Tibial artery (tissue), 4 donors: ENCODE results near the gene POLR3E.
"Not testable (repeated sequence)": the region's sequence is repeated elsewhere in the genome, so short reads cannot be mapped to it uniquely, and the experiment has no call there.

ENCODE experiments used
- DNase-seq, 2 donors: peaks; one replicate each; pipeline ENCODE4 v3.0.0-alpha.2; 2019
- H3K27ac ChIP-seq, 2 donors: fragments of 200-600 bp; sonication (generic) in 1 of 2; 1 replicate in 1 of 2; 2 replicates in 1 of 2; pipeline ENCODE4 v1.5.1; 2018 to 2019; ENCODE audit warnings: mild to moderate bottlenecking in 1 of 2
- H3K27me3 ChIP-seq, 2 donors: fragments of 200-600 bp; sonication (generic) in 1 of 2; one replicate each; pipeline versions ENCODE4 v1.5.1 to v1.6.0; 2016 to 2019
- H3K36me3 ChIP-seq, 3 donors: fragments of 200-600 bp; sonication (generic) in 2 of 3; one replicate each; pipeline ENCODE4 v1.5.1; 2016 to 2019; ENCODE audit warnings: mild to moderate bottlenecking in 2 of 3
- H3K4me1 ChIP-seq, 4 donors: fragments of 200-600 bp; sonication (generic) in 2 of 4; 1 replicate in 3 of 4; 2 replicates in 1 of 4; pipeline ENCODE4 v1.5.1; 2016 to 2019
- H3K4me3 ChIP-seq, 2 donors: fragments of 200-600 bp; sonication (generic) in 1 of 2; 1 replicate in 1 of 2; 2 replicates in 1 of 2; pipeline ENCODE4 v1.5.1; 2018 to 2019; ENCODE audit warnings: mild to moderate bottlenecking in 2 of 2
- H3K9me3 ChIP-seq, 3 donors: fragments of 200-600 bp; sonication (generic) in 1 of 3; one replicate each; pipeline ENCODE4 v1.5.1; 2016 to 2019
- intact Hi-C: fragments of 100-400 bp; cut with DNase I; formaldehyde crosslinking; loops from one replicate; pipeline ENCODE4 v1.15.0; 2023; ENCODE audit warnings: low total_unique reads
- TF ChIP-seq, protein P1 (sequence below), 2 experiments: fragments of 200-600 bp in 1 of 2; fragments of 450-650 bp in 1 of 2; IDR thresholded peaks; one replicate each; pipeline ENCODE4 v1.5.1; 2017 to 2019; ENCODE audit warnings: antibody characterized with exemption in 2 of 2, mild to moderate bottlenecking in 1 of 2, moderate library complexity in 1 of 2

Gene POLR3E

DNA sequence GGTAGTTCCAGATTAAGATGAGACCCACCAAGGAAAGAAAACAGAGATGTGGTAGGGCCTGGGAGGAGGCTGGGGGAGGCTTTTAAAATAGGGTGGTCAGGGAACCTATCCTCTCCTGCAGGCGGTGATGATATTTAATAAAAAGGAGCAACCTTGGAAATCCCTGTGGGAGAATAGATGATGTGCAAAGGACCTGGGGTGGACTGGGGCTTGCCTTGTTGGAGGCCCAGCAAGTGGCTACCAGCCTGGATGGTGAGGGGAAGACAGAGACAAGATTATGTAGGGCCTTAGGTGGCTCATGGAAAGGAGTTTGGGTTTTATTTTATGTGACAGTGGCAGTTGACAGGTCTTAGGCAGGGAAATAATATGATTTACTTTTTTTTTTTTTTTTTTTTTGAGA is 1.8 kb downstream of the POLR3E start:
- TF ChIP-seq, protein P1, sequence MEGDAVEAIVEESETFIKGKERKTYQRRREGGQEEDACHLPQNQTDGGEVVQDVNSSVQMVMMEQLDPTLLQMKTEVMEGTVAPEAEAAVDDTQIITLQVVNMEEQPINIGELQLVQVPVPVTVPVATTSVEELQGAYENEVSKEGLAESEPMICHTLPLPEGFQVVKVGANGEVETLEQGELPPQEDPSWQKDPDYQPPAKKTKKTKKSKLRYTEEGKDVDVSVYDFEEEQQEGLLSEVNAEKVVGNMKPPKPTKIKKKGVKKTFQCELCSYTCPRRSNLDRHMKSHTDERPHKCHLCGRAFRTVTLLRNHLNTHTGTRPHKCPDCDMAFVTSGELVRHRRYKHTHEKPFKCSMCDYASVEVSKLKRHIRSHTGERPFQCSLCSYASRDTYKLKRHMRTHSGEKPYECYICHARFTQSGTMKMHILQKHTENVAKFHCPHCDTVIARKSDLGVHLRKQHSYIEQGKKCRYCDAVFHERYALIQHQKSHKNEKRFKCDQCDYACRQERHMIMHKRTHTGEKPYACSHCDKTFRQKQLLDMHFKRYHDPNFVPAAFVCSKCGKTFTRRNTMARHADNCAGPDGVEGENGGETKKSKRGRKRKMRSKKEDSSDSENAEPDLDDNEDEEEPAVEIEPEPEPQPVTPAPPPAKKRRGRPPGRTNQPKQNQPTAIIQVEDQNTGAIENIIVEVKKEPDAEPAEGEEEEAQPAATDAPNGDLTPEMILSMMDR (IDR thresholded peaks at IDR 0.05): no peak
- Histone ChIP-seq H3K9me3 (no peaks in the 10 kb centered on the region), H3K36me3 (peaks cover 9 to 20% (median 10%) of the 10 kb centered on the region in 3 donors), H3K4me3 (peak overlapping the region in 1 of 2 donors; percentile 91), H3K4me1 (peaks cover 0 to 27% (median 16%) of the 10 kb centered on the region in 4 donors), H3K27me3 (no peaks in the 10 kb centered on the region), H3K27ac (peak overlapping the region in 1 of 2 donors; percentile 89)
- no peak for DNase-seq
- intact Hi-C loops: loop anchor here (2.0 to 10.0 kb wide), 2 partner anchors 64 to 100 kb away; no protein-coding TSS in a partner anchor

GRCh38 chr16:22300427-22301071 is 3.3 kb downstream of the POLR3E start:
- intact Hi-C loops: loop anchor here (5.0 kb wide), 1 partner anchor 293 kb away; the partner anchor contains the start of gene MOSMO
- Histone ChIP-seq H3K9me3 (no peaks in the 10 kb centered on the region), H3K27me3 (no peaks in the 10 kb centered on the region), H3K27ac (no peak overlapping the region), H3K36me3 (peaks cover 11 to 36% (median 24%) of the 10 kb centered on the region in 3 donors), H3K4me1 (peaks cover 0 to 27% (median 16%) of the 10 kb centered on the region in 4 donors), H3K4me3 (no peak overlapping the region)
- TF ChIP-seq, protein P1 (IDR thresholded peaks at IDR 0.05): peak; percentile 14 to 41
- DNase-seq: no peak

- H3K4me1 ChIP-seq: peaks cover 0 to 24% (median 14%) of the 10 kb centered on the region in 4 donors
- peaks cover 11 to 44% (median 32%) of the 10 kb centered on the region in 3 donors for H3K36me3 ChIP-seq
- intact Hi-C loops: loop anchor here (5.0 kb wide), 1 partner anchor 294 kb away; the partner anchor contains the start of gene MOSMO
- not testable (repeated sequence) for H3K9me3 ChIP-seq, H3K27ac ChIP-seq, DNase-seq, H3K27me3 ChIP-seq, H3K4me3 ChIP-seq
Observed at GRCh38 chr16:22301423-22301822, 4.2 kb downstream of the POLR3E start.

DNA sequence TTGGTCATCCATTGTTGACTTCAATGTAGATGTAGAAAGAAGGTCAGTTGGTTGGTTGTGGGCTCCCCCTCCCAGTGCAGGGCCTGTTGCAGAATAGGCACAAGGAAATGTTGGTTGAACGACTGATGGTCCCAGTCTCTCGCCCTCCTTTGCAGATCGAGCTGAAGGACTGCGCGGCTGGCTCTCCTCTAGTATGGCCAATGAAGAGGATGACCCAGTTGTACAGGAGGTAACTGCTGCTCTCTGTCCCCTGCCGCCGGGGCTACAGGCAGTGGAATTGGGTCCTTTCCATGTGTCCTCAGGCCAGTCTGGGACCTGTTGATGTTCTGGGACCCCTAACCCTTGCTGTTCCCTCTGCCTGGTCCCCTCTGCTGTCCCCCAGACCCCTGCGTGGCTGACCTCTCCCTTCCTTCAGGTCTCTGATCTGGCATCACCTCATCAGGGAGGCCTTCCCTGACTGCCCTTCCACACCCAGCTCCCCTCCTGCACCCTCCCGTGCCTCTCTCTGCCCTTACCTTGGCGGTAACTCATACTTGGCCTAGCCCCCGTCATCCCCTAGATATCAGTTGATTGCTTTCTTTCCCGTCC is 5.7 kb downstream of the POLR3E start:
- Histone ChIP-seq H3K27me3 (no peaks in the 10 kb centered on the region), H3K4me1 (peaks cover 0 to 22% (median 12%) of the 10 kb centered on the region in 4 donors), H3K36me3 (peaks cover 16 to 59% (median 47%) of the 10 kb centered on the region in 3 donors), H3K4me3 (no peak overlapping the region), H3K27ac (no peak overlapping the region), H3K9me3 (no peaks in the 10 kb centered on the region)
- TF ChIP-seq, protein P1 (IDR thresholded peaks at IDR 0.05): no peak
- no peak for DNase-seq
- intact Hi-C loops: loop anchor here (5.0 kb wide), 1 partner anchor 296 kb away; the partner anchor contains the start of gene MOSMO

GRCh38 chr16:22304411-22304810 is 7.2 kb downstream of the POLR3E start:
- intact Hi-C loops: loop anchor here (5.0 kb wide), 1 partner anchor 297 kb away; the partner anchor contains the start of gene MOSMO
- DNase-seq: no peak
- Histone ChIP-seq H3K9me3 (no peaks in the 10 kb centered on the region), H3K36me3 (peaks cover 26 to 74% (median 62%) of the 10 kb centered on the region in 3 donors), H3K27ac (no peak overlapping the region), H3K4me1 (peaks cover 0 to 12% (median 8%) of the 10 kb centered on the region in 4 donors), H3K4me3 (no peak overlapping the region), H3K27me3 (no peaks in the 10 kb centered on the region)
- TF ChIP-seq, protein P1 (IDR thresholded peaks at IDR 0.05): no peak

- H3K27me3 ChIP-seq: no peaks in the 10 kb centered on the region
- no peak for DNase-seq
- intact Hi-C loops: no loop called here
- peaks cover 41 to 96% (median 75%) of the 10 kb centered on the region in 3 donors for H3K36me3 ChIP-seq
- no peak overlapping the region for H3K4me3 ChIP-seq
- H3K4me1 ChIP-seq: no peaks in the 10 kb centered on the region
- TF ChIP-seq, protein P1 (IDR thresholded peaks at IDR 0.05): no peak
- no peaks in the 10 kb centered on the region for H3K9me3 ChIP-seq
- H3K27ac ChIP-seq: no peak overlapping the region
Observed at GRCh38 chr16:22306788-22307187, 9.6 kb downstream of the POLR3E start.
